Spleen (tissue), 7 donors: ENCODE results near the gene SMO.

Experiments used
- CTCF ChIP-seq, 11 experiments: fragments of 200-600 bp in 7 of 11; fragments of 450-650 bp in 4 of 11; sonication (generic) in 4 of 11; IDR thresholded peaks in 8 of 11; conservative IDR thresholded peaks in 3 of 11; 1 replicate in 7 of 11; 2 replicates in 4 of 11; pipeline versions ENCODE4 v1.4.0 to v1.8.0; 2016 to 2021; ENCODE audit warnings: antibody characterized with exemption in 11 of 11, inconsistent platforms in 4 of 11, mild to moderate bottlenecking in 1 of 11
- POLR2AphosphoS5 ChIP-seq, 3 donors: sonication (generic); formaldehyde crosslinking; IDR thresholded peaks; one replicate each; pipeline ENCODE4 v1.5.1; 2017; ENCODE audit warnings: antibody characterized with exemption in 3 of 3
- donor health status: DM: no; HTN: no; CAD: no; lungs with moderate emphysema.
- donor health status: DM: no; HTN: no; CAD: no.
- donor health status: DM: no; HTN: no; CAD: no.

GRCh38 chr7:129205987-129206785 lies 17.8 kb downstream of the SMO start:
- TF ChIP-seq POLR2AphosphoS5 (IDR thresholded peaks at IDR 0.05) (no peak), CTCF (IDR thresholded peaks at IDR 0.05 in 8 of 11, conservative IDR thresholded peaks at IDR 0.05 in 3 of 11) (no peak)
